HFF-Myc (cell line): ENCODE results near the gene CTXN3.

Experiments used
- DNase-seq: peaks from one replicate; pipeline ENCODE4 v3.0.0-alpha.2; 2011; ENCODE audit warnings: low read depth; ENCODE audit errors: extremely low read depth
- H3K4me3 ChIP-seq: replicated peaks from 2 replicates; pipeline ENCODE4 v1.5.1; 2011; ENCODE audit warnings: low read depth, mild to moderate bottlenecking, control low read depth, low read length
- TF ChIP-seq, protein P1 (sequence below): IDR thresholded peaks from 2 replicates; pipeline ENCODE4 v1.5.1; 2012; ENCODE audit warnings: mild to moderate bottlenecking, low read depth, low read length, control low read depth; ENCODE audit errors: missing control alignments

CTXN3 gene

DNA sequence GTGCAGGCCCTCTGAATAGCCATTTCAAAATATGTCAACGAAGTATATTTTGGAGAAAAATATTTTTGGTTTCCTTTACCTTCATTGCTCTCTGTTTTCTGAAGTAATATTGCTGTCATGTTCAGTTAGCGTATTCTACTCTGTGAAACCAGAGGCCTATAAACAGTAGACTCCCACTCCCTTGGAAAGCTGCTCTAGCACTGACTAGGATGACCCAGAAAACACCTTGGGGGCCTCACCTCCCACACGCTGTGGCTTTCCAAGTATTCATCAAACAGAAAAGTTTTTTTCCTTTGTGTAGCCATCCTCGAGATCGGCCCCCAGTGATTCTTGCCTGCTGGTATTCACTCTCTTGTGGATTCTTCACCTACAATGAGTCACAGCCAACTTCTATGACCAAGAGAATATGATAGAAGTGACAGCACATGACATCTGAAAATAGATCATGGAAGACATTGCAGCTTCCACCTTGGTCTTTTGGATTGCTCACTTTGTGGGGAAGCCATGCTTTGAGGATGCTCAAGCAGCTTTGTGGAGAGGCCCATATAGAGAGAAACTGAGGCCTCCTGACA is 28.9 kb upstream of the CTXN3 start:
- DNase-seq: no peak
- H3K4me3 ChIP-seq: no peak overlapping the region
- TF ChIP-seq, protein P1, sequence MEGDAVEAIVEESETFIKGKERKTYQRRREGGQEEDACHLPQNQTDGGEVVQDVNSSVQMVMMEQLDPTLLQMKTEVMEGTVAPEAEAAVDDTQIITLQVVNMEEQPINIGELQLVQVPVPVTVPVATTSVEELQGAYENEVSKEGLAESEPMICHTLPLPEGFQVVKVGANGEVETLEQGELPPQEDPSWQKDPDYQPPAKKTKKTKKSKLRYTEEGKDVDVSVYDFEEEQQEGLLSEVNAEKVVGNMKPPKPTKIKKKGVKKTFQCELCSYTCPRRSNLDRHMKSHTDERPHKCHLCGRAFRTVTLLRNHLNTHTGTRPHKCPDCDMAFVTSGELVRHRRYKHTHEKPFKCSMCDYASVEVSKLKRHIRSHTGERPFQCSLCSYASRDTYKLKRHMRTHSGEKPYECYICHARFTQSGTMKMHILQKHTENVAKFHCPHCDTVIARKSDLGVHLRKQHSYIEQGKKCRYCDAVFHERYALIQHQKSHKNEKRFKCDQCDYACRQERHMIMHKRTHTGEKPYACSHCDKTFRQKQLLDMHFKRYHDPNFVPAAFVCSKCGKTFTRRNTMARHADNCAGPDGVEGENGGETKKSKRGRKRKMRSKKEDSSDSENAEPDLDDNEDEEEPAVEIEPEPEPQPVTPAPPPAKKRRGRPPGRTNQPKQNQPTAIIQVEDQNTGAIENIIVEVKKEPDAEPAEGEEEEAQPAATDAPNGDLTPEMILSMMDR: no peak

DNA sequence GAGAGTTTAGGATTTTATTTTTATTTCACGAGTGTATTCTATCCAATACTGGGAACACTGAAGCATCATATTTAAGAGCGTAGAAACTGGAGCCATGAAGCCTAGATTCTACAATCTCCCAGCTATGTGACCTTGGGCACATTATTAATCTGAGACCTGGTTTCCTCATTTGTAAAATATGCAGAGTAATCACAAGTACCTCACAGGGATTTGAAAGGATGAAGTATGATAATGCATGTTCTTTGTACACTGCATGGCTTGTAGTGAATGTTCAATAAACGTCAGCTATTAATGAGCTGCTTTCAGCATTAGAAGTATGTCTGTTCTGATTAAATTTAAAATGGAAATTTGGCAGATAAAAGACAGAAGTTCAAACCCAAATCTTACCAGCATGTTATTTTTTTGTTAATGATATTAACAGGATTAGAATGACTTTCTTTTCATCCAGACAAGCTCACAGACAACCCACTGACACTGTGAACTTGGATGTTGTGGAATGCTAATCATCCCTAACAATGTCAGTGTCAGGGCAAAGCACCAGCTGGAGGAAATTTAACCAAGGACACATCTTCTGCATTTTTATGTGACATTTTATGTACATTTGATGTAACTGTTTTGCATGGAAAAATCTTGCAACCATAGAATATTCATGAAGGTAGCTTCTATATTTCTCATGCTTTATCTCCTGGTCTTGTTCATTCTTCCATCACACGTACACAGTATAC is 27.1 kb upstream of the CTXN3 start:
- H3K4me3 ChIP-seq: no peak overlapping the region
- TF ChIP-seq, protein P1: no peak
- no peak for DNase-seq

DNA sequence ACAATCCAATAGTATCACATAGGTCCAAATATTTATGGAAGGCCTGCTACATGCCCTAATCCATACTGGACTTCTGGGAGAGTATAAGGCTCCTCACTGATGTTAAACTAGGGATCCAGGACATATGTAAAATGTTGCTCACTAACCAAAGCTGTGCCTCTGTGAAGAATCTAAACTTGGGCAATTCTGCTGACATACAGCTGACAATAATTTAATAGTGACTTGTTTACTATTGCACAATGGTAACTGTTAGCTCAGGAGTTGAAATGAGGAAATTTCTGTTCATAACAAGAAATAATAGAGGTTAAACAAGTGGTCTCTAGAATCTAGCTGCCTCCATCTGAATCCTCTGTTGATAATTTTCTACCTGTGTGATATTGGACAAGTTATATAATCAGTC is 14.9 kb upstream of the CTXN3 start:
- TF ChIP-seq, protein P1: no peak
- DNase-seq: no peak
- H3K4me3 ChIP-seq: no peak overlapping the region

DNA sequence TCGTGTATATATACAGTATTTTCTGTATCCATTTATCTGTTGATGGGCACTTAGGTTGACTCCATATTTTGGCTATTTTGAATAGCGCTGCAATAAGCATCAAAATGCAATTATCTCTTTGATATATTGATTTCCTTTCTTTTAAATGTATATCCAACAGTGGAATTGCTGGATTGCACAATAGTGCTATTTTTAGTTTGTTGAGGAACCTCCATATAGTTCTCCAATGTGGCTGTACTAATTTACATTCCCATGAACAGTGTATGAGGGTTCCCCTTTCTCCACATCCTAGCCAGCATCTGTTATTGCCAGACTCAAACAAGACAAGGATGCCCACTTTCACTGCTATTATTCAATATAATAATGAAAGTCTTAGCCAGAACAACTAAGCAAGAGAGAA is 9.1 kb upstream of the CTXN3 start:
- DNase-seq: no peak
- no peak overlapping the region for H3K4me3 ChIP-seq
- TF ChIP-seq, protein P1: no peak

DNA sequence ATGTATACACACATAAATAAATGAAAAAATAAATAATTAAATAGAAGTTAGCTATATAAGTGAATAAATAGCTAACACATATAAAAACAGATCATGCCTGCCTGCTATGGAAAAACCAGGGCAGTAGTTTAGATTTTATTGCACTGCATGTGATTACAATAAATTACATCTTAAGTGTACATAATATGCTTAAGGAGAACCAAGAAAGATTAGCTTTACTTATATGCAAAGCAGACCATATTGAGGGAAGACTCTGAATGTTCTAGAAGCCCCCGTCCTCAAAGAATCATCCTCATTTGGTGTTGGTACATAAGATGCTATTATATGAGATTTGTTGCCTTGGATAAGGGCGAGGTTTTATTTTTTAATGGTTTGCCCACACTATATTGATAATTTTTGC is 5.9 kb upstream of the CTXN3 start:
- TF ChIP-seq, protein P1: no peak
- H3K4me3 ChIP-seq: no peak overlapping the region
- no peak for DNase-seq

DNA sequence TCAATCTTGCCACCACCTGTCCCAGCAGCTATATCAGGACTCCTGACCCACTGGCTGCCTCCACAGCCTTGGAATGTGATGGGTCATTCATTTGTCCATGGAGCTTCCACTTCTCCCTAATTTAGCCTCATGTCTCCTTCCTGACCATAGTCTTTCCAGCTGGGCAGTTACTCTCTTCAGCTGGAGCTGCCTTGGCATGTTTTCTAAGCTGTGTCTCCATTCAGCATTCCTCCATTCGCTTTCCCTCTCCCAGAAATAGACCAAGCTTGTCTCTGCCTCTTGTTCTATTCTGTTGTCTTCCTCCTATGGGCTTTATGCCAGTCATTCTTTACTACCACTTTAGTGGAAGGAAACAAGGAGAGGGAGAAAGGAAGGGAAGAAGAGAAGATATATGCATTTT is 5.3 kb upstream of the CTXN3 start:
- no peak overlapping the region for H3K4me3 ChIP-seq
- DNase-seq: no peak
- TF ChIP-seq, protein P1: no peak

DNA sequence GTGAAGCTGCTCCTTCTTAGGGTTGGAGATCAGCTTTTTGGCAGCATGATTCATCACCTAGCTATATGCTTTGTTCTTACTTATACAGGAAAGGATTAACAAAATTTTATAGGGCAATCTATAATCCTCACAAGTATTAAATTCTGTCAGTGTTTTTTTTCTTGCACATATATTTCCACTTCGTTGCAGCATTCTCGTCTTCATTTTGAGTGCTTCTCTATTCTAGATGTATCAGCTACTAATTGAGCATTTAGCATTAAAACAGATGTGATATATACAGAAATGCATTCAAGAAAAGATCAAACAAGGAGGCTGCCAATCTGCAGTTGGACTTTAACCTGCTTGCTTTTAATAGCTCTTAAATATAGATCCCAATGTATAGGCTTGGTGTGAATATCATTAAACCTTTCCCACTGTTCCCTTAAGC is 3.6 kb upstream of the CTXN3 start:
- no peak for DNase-seq
- no peak overlapping the region for H3K4me3 ChIP-seq
- TF ChIP-seq, protein P1: no peak
